K562 (cell line): ENCODE data around the gene PTPRM. TPM values are rescaled to one million over a fixed set of nuclear protein-coding genes. Genes with fewer than 3 reads are reported as not detected.

Experiments
- ATAC-seq: fragments of 200-7000 bp; cut with Tn5 transposase; 3 replicates; pipeline ENCODE4 v1.9.1; 2020; ENCODE audit warnings: moderate library complexity
- BruUV-seq: library from RNA; stranded (reverse); fragments of 400-500 nt; replicated peaks from 2 replicates; lab custom pipeline; 2021; lab: Mats Ljungman, UMichigan
- CTCF ChIA-PET: fragments of 300-600 bp; formaldehyde crosslinking; extraction: SDS; loops from one replicate; lab custom pipeline; 2021; ENCODE audit warnings: low intra/inter-chr PET ratio; lab: Yijun Ruan, JAX
- POLR2A ChIA-PET: fragments of 300-600, 350-650 bp; sonication (Branson Sonifier 250); formaldehyde crosslinking; extraction: SDS; loops from one replicate; lab custom pipeline; 2021; ENCODE audit warnings: antibody characterized with exemption, inconsistent platforms; lab: Yijun Ruan, JAX
- DNase-seq, 4 experiments: peaks; one replicate each; pipeline versions ENCODE4 v3.0.0 to v3.0.0-alpha.2; 2011 to 2018; ENCODE audit warnings: low spot score in 3 of 4, mixed read lengths in 3 of 4; ENCODE audit errors: extremely low read depth in 1 of 4
- FAIRE-seq: peaks from 2 replicates; lab custom pipeline; 2011; peaks lifted over from hg19 to GRCh38; lab: Jason Lieb, UNC
- H2AFZ ChIP-seq: 2 replicates; pipeline ENCODE4 v1.6.0; 2011; ENCODE audit warnings: low read depth, low read length, control low read depth, inconsistent platforms
- H3K27ac ChIP-seq: fragments of 200-600 bp; 3 replicates; pipeline ENCODE4 v1.8.0; 2011; ENCODE audit warnings: low read depth, mild to moderate bottlenecking, control low read depth, inconsistent platforms, low read length, moderate library complexity, mixed read lengths; ENCODE audit errors: extremely low read depth
- H3K27me3 ChIP-seq, 2 experiments: fragments of 300-600 bp in 1 of 2; 2 replicates in 1 of 2; 3 replicates in 1 of 2; pipeline versions ENCODE4 v1.6.0 to v1.8.0; 2011; ENCODE audit warnings: inconsistent platforms in 2 of 2, low read length in 2 of 2, mild to moderate bottlenecking in 1 of 2, mixed read lengths in 1 of 2, moderate library complexity in 1 of 2; ENCODE audit not compliant: control insufficient read depth in 2 of 2, insufficient read depth in 2 of 2
- H3K36me3 ChIP-seq: fragments of 300-600 bp; 3 replicates; pipeline ENCODE4 v1.8.0; 2011; ENCODE audit warnings: mild to moderate bottlenecking, low read length, inconsistent platforms; ENCODE audit not compliant: control insufficient read depth, insufficient read depth
- H3K4me1 ChIP-seq, 2 experiments: fragments of 200-600 bp in 1 of 2; replicated peaks in 1 of 2; 2 replicates in 1 of 2; 3 replicates in 1 of 2; pipeline versions ENCODE4 v1.5.1 to v1.8.0; 2011; ENCODE audit warnings: inconsistent platforms in 2 of 2, low read length in 2 of 2, mild to moderate bottlenecking in 1 of 2, mixed read lengths in 1 of 2, moderate library complexity in 1 of 2; ENCODE audit not compliant: control insufficient read depth in 2 of 2, insufficient read depth in 2 of 2
- H3K4me2 ChIP-seq: 2 replicates; pipeline ENCODE4 v1.6.1; 2011; ENCODE audit warnings: low read length, control low read depth, inconsistent platforms, mixed read lengths; ENCODE audit not compliant: insufficient read depth
- H3K4me3 ChIP-seq: fragments of 200-600 bp; sonication (generic), shearing (Covaris generic); 2 replicates; pipeline ENCODE4 v1.5.1; 2016; ENCODE audit warnings: control low read depth, inconsistent platforms
- H3K79me2 ChIP-seq: fragments of 200-600 bp; 3 replicates; pipeline ENCODE4 v1.8.0; 2011; ENCODE audit warnings: low read length, inconsistent platforms; ENCODE audit not compliant: control insufficient read depth, insufficient read depth
- H3K9ac ChIP-seq, 2 experiments: 2 replicates each; pipeline versions ENCODE4 v1.6.0 to v1.6.1; 2011; ENCODE audit warnings: low read depth in 2 of 2, low read length in 2 of 2, control low read depth in 1 of 2, inconsistent platforms in 1 of 2, mild to moderate bottlenecking in 1 of 2, mixed read lengths in 1 of 2; ENCODE audit not compliant: insufficient read depth in 1 of 2
- H3K9me1 ChIP-seq: one replicate; pipeline ENCODE4 v1.6.0; 2011; ENCODE audit warnings: inconsistent platforms, mild to moderate bottlenecking, low read length, moderate library complexity; ENCODE audit not compliant: control insufficient read depth, insufficient read depth
- H3K9me3 ChIP-seq: replicated peaks from 2 replicates; pipeline ENCODE4 v1.5.1; 2011; ENCODE audit warnings: low read depth, low read length, inconsistent platforms; ENCODE audit not compliant: control insufficient read depth, insufficient read depth
- H4K20me1 ChIP-seq: replicated peaks from 2 replicates; pipeline ENCODE4 v1.6.1; 2011; ENCODE audit warnings: low read length, inconsistent platforms, mixed read lengths; ENCODE audit not compliant: control insufficient read depth, insufficient read depth
- BCL6 ChIP-seq: fragments of 250-450 bp; sonication (Bioruptor Pico); IDR thresholded peaks from 2 replicates; pipeline ENCODE4 v1.4.0; 2020
- FOXJ2 ChIP-seq: fragments of 200-800 bp; sonication (Bioruptor generic); IDR thresholded peaks from 2 replicates; pipeline ENCODE4 v1.6.1; 2016; ENCODE audit warnings: missing genetic modification characterization, missing compliant biosample characterization
- HEY1 ChIP-seq: fragments of 250-450 bp; sonication (Bioruptor Pico); IDR thresholded peaks from 2 replicates; pipeline ENCODE4 v1.5.0; 2020; ENCODE audit warnings: mild to moderate bottlenecking, moderate library complexity, borderline replicate concordance
- NR2F6 ChIP-seq: fragments of 450-650 bp; formaldehyde crosslinking; IDR thresholded peaks from 2 replicates; pipeline ENCODE4 v1.4.0; 2020; ENCODE audit warnings: mild to moderate bottlenecking
- PHTF2 ChIP-seq: fragments of 250-450 bp; sonication (Bioruptor Pico); IDR thresholded peaks from 2 replicates; pipeline ENCODE4 v1.5.0; 2021; ENCODE audit warnings: mild to moderate bottlenecking
- POLR2A ChIP-seq: fragments of 450-650 bp; conservative IDR thresholded peaks from 2 replicates; pipeline ENCODE4 v1.6.1; 2016
- RBM39 ChIP-seq: fragments of 200-400 bp; formaldehyde crosslinking; optimal IDR thresholded peaks from 2 replicates; pipeline ENCODE3; 2018; ENCODE audit warnings: low read depth, low read length
- RFX5 ChIP-seq: IDR thresholded peaks from 2 replicates; pipeline ENCODE4 v1.6.1; 2011; ENCODE audit warnings: low read depth, mild to moderate bottlenecking, improper control_type of control experiment, low read length
- SAFB ChIP-seq: fragments of 200-400 bp; formaldehyde crosslinking; IDR thresholded peaks from 2 replicates; pipeline ENCODE4 v1.6.1; 2017; ENCODE audit warnings: low read depth, low read length, borderline replicate concordance
- SPI1 ChIP-seq: IDR thresholded peaks from 2 replicates; pipeline ENCODE4 v1.6.1; 2011; ENCODE audit warnings: low read depth, low read length, control low read depth, borderline replicate concordance
- VEZF1 ChIP-seq: fragments of 200-800 bp; sonication (Bioruptor generic); IDR thresholded peaks from 2 replicates; pipeline ENCODE4 v1.6.1; 2017; ENCODE audit warnings: missing genetic modification characterization, missing compliant biosample characterization
- ZNF24 ChIP-seq: fragments of 450-650 bp; IDR thresholded peaks from 2 replicates; pipeline ENCODE4 v1.6.1; 2016
- ZNF253 ChIP-seq: fragments of 250-450 bp; sonication (Bioruptor Pico); conservative IDR thresholded peaks from 2 replicates; pipeline ENCODE4 v1.6.1; 2021; ENCODE audit warnings: mild to moderate bottlenecking
- WGBS: fragments of 100-300 bp; shearing (Covaris generic); methylation state at CpG from one replicate; pipeline ENCODE4 v1.1.6; 2016; ENCODE audit warnings: low coverage, mixed read lengths; ENCODE audit not compliant: insufficient coverage; ENCODE audit errors: missing lambda C conversion rate; 5-methylcytosine and 5-hydroxymethylcytosine counted together
- in situ Hi-C: fragments of 300-500 bp; cut with MboI; formaldehyde crosslinking; loops from 4 replicates; pipeline ENCODE4 v1.15.0; 2018; ENCODE audit warnings: inconsistent platforms, mixed read lengths
- intact Hi-C: fragments of 100-400 bp; cut with micrococcal nuclease; formaldehyde crosslinking; loops from 2 replicates; pipeline ENCODE4 v1.14.2; 2022
- polyA plus RNA-seq, 8 experiments: library from polyadenylated mRNA; depleted of rRNA in 4 of 8; stranded (reverse) in 5 of 8; unstranded in 3 of 8; fragments of >200 nt; fragmentation: Nextera tagmentation in 2 of 8; fragmentation: Illumina TruSeq in 1 of 8; extraction: Ambion mirVana in 2 of 8; extraction: Trizol in 1 of 8; gene quantifications; 2 replicates each; pipeline versions ENCODE4 v1.2.1 to v1.2.3, GENCODE V29; 2011 to 2014; ENCODE audit warnings: inconsistent platforms in 1 of 8, missing spikeins in 1 of 8
- total RNA-seq, 7 experiments: library from RNA; depleted of rRNA in 6 of 7; stranded (reverse); fragments of >200 nt in 6 of 7; fragmentation: Illumina TruSeq in 2 of 7; extraction: Trizol in 2 of 7; gene quantifications; 2 replicates each; pipeline versions ENCODE4 v1.2.1 to v1.2.3, GENCODE V29; 2011 to 2021; ENCODE audit warnings: low replicate concordance in 1 of 7
- TF ChIP-seq, protein P1 (sequence below), 2 experiments: IDR thresholded peaks; 2 replicates each; pipeline ENCODE4 v1.6.1; 2011; ENCODE audit warnings: borderline replicate concordance in 1 of 2, control low read depth in 1 of 2, low read depth in 1 of 2, low read length in 1 of 2, mild to moderate bottlenecking in 1 of 2, mixed read lengths in 1 of 2, moderate library complexity in 1 of 2; ENCODE audit not compliant: insufficient read depth in 1 of 2, insufficient read length in 1 of 2, poor library complexity in 1 of 2, severe bottlenecking in 1 of 2; ENCODE audit errors: extremely low read depth in 1 of 2
- TF ChIP-seq, protein P2 (sequence below): fragments of 200-800 bp; sonication (Bioruptor generic); IDR thresholded peaks from 2 replicates; pipeline ENCODE4 v1.6.1; 2016; ENCODE audit warnings: missing genetic modification characterization, missing compliant biosample characterization
- TF ChIP-seq, protein P3 (sequence below): sonication (generic); formaldehyde crosslinking; IDR thresholded peaks from 2 replicates; pipeline ENCODE4 v1.8.0; 2022; ENCODE audit warnings: missing genetic modification reagents, mild to moderate bottlenecking, moderate library complexity, borderline replicate concordance

PTPRM gene
- total and polyA plus RNA-seq, 9 of the 15 experiments (the other 6 are each of a cell fraction or from before 2014, with no cell fraction given) = 0.03 to 0.16 (median 0.08) TPM; not detected in 3

- no peak for FAIRE-seq
- no TSS peak for BruUV-seq
- CTCF ChIA-PET = no interaction called here
- TF ChIP-seq, protein P1, sequence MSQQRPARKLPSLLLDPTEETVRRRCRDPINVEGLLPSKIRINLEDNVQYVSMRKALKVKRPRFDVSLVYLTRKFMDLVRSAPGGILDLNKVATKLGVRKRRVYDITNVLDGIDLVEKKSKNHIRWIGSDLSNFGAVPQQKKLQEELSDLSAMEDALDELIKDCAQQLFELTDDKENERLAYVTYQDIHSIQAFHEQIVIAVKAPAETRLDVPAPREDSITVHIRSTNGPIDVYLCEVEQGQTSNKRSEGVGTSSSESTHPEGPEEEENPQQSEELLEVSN (IDR thresholded peaks at IDR 0.05; ENCODE audit: borderline replicate concordance in 1 of 2, extremely low read depth in 1 of 2, insufficient read depth in 1 of 2, insufficient read length in 1 of 2, low read depth in 1 of 2, low read length in 1 of 2, poor library complexity in 1 of 2, severe bottlenecking in 1 of 2) = no peak
- TF ChIP-seq RFX5 = no peak
- no peak for TF ChIP-seq HEY1 (CRISPR knock-in tag)
- TF ChIP-seq BCL6 = no peak
- TF ChIP-seq, protein P2, sequence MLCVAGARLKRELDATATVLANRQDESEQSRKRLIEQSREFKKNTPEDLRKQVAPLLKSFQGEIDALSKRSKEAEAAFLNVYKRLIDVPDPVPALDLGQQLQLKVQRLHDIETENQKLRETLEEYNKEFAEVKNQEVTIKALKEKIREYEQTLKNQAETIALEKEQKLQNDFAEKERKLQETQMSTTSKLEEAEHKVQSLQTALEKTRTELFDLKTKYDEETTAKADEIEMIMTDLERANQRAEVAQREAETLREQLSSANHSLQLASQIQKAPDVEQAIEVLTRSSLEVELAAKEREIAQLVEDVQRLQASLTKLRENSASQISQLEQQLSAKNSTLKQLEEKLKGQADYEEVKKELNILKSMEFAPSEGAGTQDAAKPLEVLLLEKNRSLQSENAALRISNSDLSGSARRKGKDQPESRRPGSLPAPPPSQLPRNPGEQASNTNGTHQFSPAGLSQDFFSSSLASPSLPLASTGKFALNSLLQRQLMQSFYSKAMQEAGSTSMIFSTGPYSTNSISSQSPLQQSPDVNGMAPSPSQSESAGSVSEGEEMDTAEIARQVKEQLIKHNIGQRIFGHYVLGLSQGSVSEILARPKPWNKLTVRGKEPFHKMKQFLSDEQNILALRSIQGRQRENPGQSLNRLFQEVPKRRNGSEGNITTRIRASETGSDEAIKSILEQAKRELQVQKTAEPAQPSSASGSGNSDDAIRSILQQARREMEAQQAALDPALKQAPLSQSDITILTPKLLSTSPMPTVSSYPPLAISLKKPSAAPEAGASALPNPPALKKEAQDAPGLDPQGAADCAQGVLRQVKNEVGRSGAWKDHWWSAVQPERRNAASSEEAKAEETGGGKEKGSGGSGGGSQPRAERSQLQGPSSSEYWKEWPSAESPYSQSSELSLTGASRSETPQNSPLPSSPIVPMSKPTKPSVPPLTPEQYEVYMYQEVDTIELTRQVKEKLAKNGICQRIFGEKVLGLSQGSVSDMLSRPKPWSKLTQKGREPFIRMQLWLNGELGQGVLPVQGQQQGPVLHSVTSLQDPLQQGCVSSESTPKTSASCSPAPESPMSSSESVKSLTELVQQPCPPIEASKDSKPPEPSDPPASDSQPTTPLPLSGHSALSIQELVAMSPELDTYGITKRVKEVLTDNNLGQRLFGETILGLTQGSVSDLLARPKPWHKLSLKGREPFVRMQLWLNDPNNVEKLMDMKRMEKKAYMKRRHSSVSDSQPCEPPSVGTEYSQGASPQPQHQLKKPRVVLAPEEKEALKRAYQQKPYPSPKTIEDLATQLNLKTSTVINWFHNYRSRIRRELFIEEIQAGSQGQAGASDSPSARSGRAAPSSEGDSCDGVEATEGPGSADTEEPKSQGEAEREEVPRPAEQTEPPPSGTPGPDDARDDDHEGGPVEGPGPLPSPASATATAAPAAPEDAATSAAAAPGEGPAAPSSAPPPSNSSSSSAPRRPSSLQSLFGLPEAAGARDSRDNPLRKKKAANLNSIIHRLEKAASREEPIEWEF (CRISPR knock-in tag) = no peak
- no peak for TF ChIP-seq FOXJ2 (tag)
- TF ChIP-seq RBM39 = no peak
- TF ChIP-seq NR2F6 (CRISPR knock-in tag) = no peak
- TF ChIP-seq PHTF2 (CRISPR knock-in tag) = no peak
- TF ChIP-seq ZNF24 = no peak
- TF ChIP-seq, protein P3, sequence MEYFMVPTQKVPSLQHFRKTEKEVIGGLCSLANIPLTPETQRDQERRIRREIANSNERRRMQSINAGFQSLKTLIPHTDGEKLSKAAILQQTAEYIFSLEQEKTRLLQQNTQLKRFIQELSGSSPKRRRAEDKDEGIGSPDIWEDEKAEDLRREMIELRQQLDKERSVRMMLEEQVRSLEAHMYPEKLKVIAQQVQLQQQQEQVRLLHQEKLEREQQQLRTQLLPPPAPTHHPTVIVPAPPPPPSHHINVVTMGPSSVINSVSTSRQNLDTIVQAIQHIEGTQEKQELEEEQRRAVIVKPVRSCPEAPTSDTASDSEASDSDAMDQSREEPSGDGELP = no peak
- no peak for TF ChIP-seq VEZF1 (CRISPR knock-in tag)
- TF ChIP-seq SPI1 = no peak
- no peak for TF ChIP-seq POLR2A
- TF ChIP-seq ZNF253 = no peak
- no peak for TF ChIP-seq SAFB
Measured at GRCh38 chr18:7544686-7545085, 22.4 kb upstream of the PTPRM start.

More at GRCh38 chr18:7544686-7545085, 22.4 kb upstream of the PTPRM start:
- 0% methylated on average over 1 of the region's 1 CpG for WGBS
- intact Hi-C loops (no loop called here), in situ Hi-C loops (no loop called here)
- no peak for DNase-seq
- ATAC-seq = no peak
- Histone ChIP-seq H4K20me1 (no peaks in the 10 kb centered on the region), H3K9me1 (no peaks in the 10 kb centered on the region), H3K4me1 (no peaks in the 10 kb centered on the region), H3K79me2 (no peaks in the 10 kb centered on the region), H3K36me3 (no peaks in the 10 kb centered on the region), H3K27ac (no peak overlapping the region), H3K9ac (no peak overlapping the region), H2AFZ (no peak overlapping the region), H3K9me3 (no peaks in the 10 kb centered on the region), H3K4me3 (no peak overlapping the region), H3K27me3 (no peaks in the 10 kb centered on the region), H3K4me2 (no peak overlapping the region)
- POLR2A ChIA-PET = no interaction called here
